Neural cell (in vitro differentiated cells): Measurements from ENCODE around the gene OR10Z1. TPM values are rescaled to one million over a fixed set of nuclear protein-coding genes. Genes with fewer than 3 reads are reported as not detected.

ENCODE experiments used
- H2AFZ ChIP-seq: fragments of 200-600, 300-800 bp; sonication (generic), shearing (Covaris generic); 2 replicates; pipeline ENCODE4 v1.6.0; 2014; ENCODE audit warnings: low read depth, mild to moderate bottlenecking, antibody characterized with exemption, low read length, moderate library complexity
- H3F3A ChIP-seq: fragments of 200-600 bp; shearing (Covaris generic); 2 replicates; pipeline ENCODE4 v1.6.1; 2016; ENCODE audit warnings: mild to moderate bottlenecking, moderate library complexity, mixed read lengths, antibody characterized with exemption, low read length; ENCODE audit not compliant: insufficient read depth, poor library complexity, severe bottlenecking
- H3K27ac ChIP-seq: fragments of 200-600, 300-800 bp; sonication (generic), shearing (Covaris generic); 2 replicates; pipeline ENCODE4 v1.5.1; 2014; ENCODE audit warnings: mild to moderate bottlenecking, low read length, moderate library complexity
- H3K27me3 ChIP-seq: fragments of 300-800, 200-600 bp; sonication (generic), shearing (Covaris generic); 2 replicates; pipeline ENCODE4 v1.6.0; 2014; ENCODE audit warnings: mild to moderate bottlenecking, low read depth, low read length, moderate library complexity; ENCODE audit not compliant: insufficient read depth
- H3K36me3 ChIP-seq: fragments of 300-800, 200-600 bp; sonication (generic), shearing (Covaris generic); 2 replicates; pipeline ENCODE4 v1.5.1; 2014; ENCODE audit warnings: mild to moderate bottlenecking, antibody characterized with exemption, low read length, moderate library complexity; ENCODE audit not compliant: insufficient read depth
- H3K4me2 ChIP-seq: fragments of 300-800, 200-600 bp; sonication (generic), shearing (Covaris generic); 2 replicates; pipeline ENCODE4 v1.6.0; 2014; ENCODE audit warnings: mild to moderate bottlenecking, low read length
- H3K4me3 ChIP-seq: fragments of 300-800, 200-600 bp; sonication (generic), shearing (Covaris generic); 2 replicates; pipeline ENCODE4 v1.5.1; 2014; ENCODE audit warnings: mild to moderate bottlenecking, low read length, moderate library complexity
- H3K79me2 ChIP-seq: fragments of 200-600 bp; shearing (Covaris generic); replicated peaks from 2 replicates; pipeline ENCODE4 v1.6.0; 2014; ENCODE audit warnings: mild to moderate bottlenecking, low read length, moderate library complexity; ENCODE audit not compliant: insufficient read depth
- H3K9ac ChIP-seq: fragments of 300-800, 200-600 bp; sonication (generic), shearing (Covaris generic); 2 replicates; pipeline ENCODE4 v1.6.1; 2016; ENCODE audit warnings: mild to moderate bottlenecking, low read length, mixed read lengths
- H3K9me2 ChIP-seq: fragments of 200-600 bp; shearing (Covaris generic); 2 replicates; pipeline ENCODE4 v1.6.1; 2016; ENCODE audit warnings: mild to moderate bottlenecking, low read length, mixed read lengths; ENCODE audit not compliant: insufficient read depth
- H3K9me3 ChIP-seq: fragments of 200-600, 300-800 bp; sonication (generic), shearing (Covaris generic); 2 replicates; pipeline ENCODE4 v1.6.1; 2016; ENCODE audit warnings: mild to moderate bottlenecking, mixed run types, low read length, moderate library complexity, mixed read lengths
- H4K20me1 ChIP-seq: fragments of 200-600 bp; shearing (Covaris generic); 2 replicates; pipeline ENCODE4 v1.6.1; 2016; ENCODE audit warnings: mild to moderate bottlenecking, mixed run types; ENCODE audit not compliant: insufficient read depth
- EP300 ChIP-seq: fragments of 450-650 bp; conservative IDR thresholded peaks from 2 replicates; pipeline ENCODE4 v1.6.1; 2014; ENCODE audit warnings: antibody characterized with exemption, mild to moderate bottlenecking, moderate library complexity; ENCODE audit not compliant: poor library complexity, severe bottlenecking
- EZH2 ChIP-seq: fragments of 200-600, 300-800 bp; shearing (Covaris generic), sonication (generic); IDR thresholded peaks from 2 replicates; pipeline ENCODE4 v1.6.1; 2014; ENCODE audit warnings: antibody characterized with exemption, low read length, borderline replicate concordance, mild to moderate bottlenecking; ENCODE audit not compliant: insufficient read depth, poor library complexity, severe bottlenecking
- MXI1 ChIP-seq: fragments of 450-650 bp; conservative IDR thresholded peaks from 2 replicates; pipeline ENCODE4 v1.6.1; 2014; ENCODE audit warnings: antibody characterized with exemption, mild to moderate bottlenecking; ENCODE audit not compliant: poor library complexity, severe bottlenecking
- POLR2AphosphoS5 ChIP-seq: IDR thresholded peaks from 2 replicates; pipeline ENCODE4 v1.6.1; 2012
- RAD21 ChIP-seq: fragments of 450-650 bp; conservative IDR thresholded peaks from 2 replicates; pipeline ENCODE4 v1.6.1; 2014; ENCODE audit warnings: antibody characterized with exemption, mild to moderate bottlenecking, moderate library complexity
- SMC3 ChIP-seq: fragments of 450-650 bp; conservative IDR thresholded peaks from 2 replicates; pipeline ENCODE4 v1.6.1; 2014; ENCODE audit warnings: antibody characterized with exemption, mild to moderate bottlenecking, moderate library complexity; ENCODE audit not compliant: poor library complexity
- TAF1 ChIP-seq: IDR thresholded peaks from 2 replicates; pipeline ENCODE4 v1.6.1; 2012; ENCODE audit warnings: low read depth
- polyA plus RNA-seq: library from polyadenylated mRNA; depleted of rRNA; stranded (reverse); fragments of >200 nt; gene quantifications from 2 replicates; pipeline ENCODE4 v1.2.3, GENCODE V29; 2014
- TF ChIP-seq, protein P1 (sequence below): IDR thresholded peaks from 2 replicates; pipeline ENCODE4 v1.6.1; 2012; ENCODE audit warnings: borderline replicate concordance
- TF ChIP-seq, protein P2 (sequence below): fragments of 450-650 bp; IDR thresholded peaks from 2 replicates; pipeline ENCODE4 v1.5.1; 2014; ENCODE audit warnings: antibody characterized with exemption, mild to moderate bottlenecking, moderate library complexity; ENCODE audit not compliant: poor library complexity, severe bottlenecking

Gene OR10Z1
- polyA plus RNA-seq, 1 donor from 2014 or later: not detected

DNA sequence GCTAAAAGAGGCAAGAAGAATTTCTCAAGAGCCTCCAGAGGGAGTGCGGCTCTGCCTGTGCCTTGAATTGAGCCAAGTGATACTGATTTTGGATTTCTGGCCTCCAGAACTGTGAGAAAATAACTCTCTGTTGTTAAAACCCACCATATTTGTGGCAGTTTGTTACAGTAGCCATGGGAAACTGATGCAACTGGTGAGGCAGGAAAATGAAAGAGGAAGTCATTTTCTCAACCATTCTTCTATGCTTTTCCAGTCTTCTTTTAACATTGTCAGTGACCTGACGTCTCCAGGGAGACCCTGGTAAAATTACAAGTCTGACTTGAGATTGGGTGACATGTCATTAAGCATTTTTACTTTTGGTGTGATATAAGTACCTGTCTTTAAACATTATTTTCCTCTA lies 40.5 kb upstream of the OR10Z1 start:
- H3K4me3 ChIP-seq: no peak overlapping the region
- no peaks in the 10 kb centered on the region for H3K27me3 ChIP-seq
- TF ChIP-seq POLR2AphosphoS5: no peak
- no peak for TF ChIP-seq RAD21
- TF ChIP-seq TAF1: no peak
- no peak for TF ChIP-seq MXI1
- TF ChIP-seq, protein P1, sequence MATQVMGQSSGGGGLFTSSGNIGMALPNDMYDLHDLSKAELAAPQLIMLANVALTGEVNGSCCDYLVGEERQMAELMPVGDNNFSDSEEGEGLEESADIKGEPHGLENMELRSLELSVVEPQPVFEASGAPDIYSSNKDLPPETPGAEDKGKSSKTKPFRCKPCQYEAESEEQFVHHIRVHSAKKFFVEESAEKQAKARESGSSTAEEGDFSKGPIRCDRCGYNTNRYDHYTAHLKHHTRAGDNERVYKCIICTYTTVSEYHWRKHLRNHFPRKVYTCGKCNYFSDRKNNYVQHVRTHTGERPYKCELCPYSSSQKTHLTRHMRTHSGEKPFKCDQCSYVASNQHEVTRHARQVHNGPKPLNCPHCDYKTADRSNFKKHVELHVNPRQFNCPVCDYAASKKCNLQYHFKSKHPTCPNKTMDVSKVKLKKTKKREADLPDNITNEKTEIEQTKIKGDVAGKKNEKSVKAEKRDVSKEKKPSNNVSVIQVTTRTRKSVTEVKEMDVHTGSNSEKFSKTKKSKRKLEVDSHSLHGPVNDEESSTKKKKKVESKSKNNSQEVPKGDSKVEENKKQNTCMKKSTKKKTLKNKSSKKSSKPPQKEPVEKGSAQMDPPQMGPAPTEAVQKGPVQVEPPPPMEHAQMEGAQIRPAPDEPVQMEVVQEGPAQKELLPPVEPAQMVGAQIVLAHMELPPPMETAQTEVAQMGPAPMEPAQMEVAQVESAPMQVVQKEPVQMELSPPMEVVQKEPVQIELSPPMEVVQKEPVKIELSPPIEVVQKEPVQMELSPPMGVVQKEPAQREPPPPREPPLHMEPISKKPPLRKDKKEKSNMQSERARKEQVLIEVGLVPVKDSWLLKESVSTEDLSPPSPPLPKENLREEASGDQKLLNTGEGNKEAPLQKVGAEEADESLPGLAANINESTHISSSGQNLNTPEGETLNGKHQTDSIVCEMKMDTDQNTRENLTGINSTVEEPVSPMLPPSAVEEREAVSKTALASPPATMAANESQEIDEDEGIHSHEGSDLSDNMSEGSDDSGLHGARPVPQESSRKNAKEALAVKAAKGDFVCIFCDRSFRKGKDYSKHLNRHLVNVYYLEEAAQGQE: no peak
- no peak for TF ChIP-seq EP300
- no peak for TF ChIP-seq SMC3
- TF ChIP-seq, protein P2, sequence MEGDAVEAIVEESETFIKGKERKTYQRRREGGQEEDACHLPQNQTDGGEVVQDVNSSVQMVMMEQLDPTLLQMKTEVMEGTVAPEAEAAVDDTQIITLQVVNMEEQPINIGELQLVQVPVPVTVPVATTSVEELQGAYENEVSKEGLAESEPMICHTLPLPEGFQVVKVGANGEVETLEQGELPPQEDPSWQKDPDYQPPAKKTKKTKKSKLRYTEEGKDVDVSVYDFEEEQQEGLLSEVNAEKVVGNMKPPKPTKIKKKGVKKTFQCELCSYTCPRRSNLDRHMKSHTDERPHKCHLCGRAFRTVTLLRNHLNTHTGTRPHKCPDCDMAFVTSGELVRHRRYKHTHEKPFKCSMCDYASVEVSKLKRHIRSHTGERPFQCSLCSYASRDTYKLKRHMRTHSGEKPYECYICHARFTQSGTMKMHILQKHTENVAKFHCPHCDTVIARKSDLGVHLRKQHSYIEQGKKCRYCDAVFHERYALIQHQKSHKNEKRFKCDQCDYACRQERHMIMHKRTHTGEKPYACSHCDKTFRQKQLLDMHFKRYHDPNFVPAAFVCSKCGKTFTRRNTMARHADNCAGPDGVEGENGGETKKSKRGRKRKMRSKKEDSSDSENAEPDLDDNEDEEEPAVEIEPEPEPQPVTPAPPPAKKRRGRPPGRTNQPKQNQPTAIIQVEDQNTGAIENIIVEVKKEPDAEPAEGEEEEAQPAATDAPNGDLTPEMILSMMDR: no peak
- no peak for TF ChIP-seq EZH2
- no peaks in the 10 kb centered on the region for H3K36me3 ChIP-seq
- no peaks in the 10 kb centered on the region for H4K20me1 ChIP-seq
- H3K9me2 ChIP-seq: no peaks in the 10 kb centered on the region
- H3K9me3 ChIP-seq: no peaks in the 10 kb centered on the region
- no peak overlapping the region for H2AFZ ChIP-seq
- H3K79me2 ChIP-seq: no peaks in the 10 kb centered on the region
- H3K4me2 ChIP-seq: no peak overlapping the region
- H3K9ac ChIP-seq: no peak overlapping the region
- H3K27ac ChIP-seq: no peak overlapping the region
- no peaks in the 10 kb centered on the region for H3F3A ChIP-seq

DNA sequence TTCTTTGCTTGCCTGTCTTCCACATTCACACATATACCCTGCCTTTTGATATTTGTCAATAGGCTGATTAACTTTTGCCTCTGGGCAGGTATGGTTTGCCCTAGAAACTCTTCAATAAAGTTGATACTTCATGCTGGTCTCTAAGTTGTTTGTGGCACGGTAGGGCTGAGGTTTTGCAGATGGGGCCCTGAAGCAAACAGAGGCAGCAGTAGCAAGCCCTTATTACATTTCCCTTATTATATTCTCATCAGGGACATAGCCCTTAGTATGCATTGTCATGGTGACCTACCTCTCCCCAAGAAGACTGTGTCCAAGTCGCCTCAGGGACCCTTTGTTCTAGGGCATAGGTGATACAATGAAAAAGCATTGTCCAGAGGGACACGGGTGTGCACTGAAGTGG lies 34.6 kb upstream of the OR10Z1 start, which contains the start of gene OR6P1:
OR6P1 (minus strand) TSS at position 101 of the 400 bp plus-strand sequence. CDS start 6,976 bp downstream, outside the sequence.
- Histone ChIP-seq H2AFZ (no peak within 1 kb of the TSS), H3K36me3 (no peaks in the 10 kb centered on the region), H3K4me2 (no peak within 1 kb of the TSS), H3K27ac (no peak within 1 kb of the TSS), H3K9me3 (no peaks in the 10 kb centered on the region), H3F3A (no peaks in the 10 kb centered on the region), H3K79me2 (no peaks in the 10 kb centered on the region), H3K27me3 (no peaks in the 10 kb centered on the region), H4K20me1 (no peaks in the 10 kb centered on the region), H3K9ac (no peak within 1 kb of the TSS), H3K4me3 (no peak within 1 kb of the TSS), H3K9me2 (no peaks in the 10 kb centered on the region)
- TF ChIP-seq POLR2AphosphoS5 (no peak), EZH2 (no peak), RAD21 (no peak), TAF1 (no peak), SMC3 (no peak), EP300 (no peak), MXI1 (no peak)
- TF ChIP-seq, protein P1: no peak
- TF ChIP-seq, protein P2: no peak
